ENCODE results near the gene PRICKLE4. TPM values are rescaled to one million over a fixed set of nuclear protein-coding genes. Genes with fewer than 3 reads are reported as not detected.
A peak's percentile ranks its signal among the peaks of the same experiment; 100 is the strongest.

Gene PRICKLE4
- polyA plus RNA-seq, 1 experiment = not detected

- TF ChIP-seq, protein P1, sequence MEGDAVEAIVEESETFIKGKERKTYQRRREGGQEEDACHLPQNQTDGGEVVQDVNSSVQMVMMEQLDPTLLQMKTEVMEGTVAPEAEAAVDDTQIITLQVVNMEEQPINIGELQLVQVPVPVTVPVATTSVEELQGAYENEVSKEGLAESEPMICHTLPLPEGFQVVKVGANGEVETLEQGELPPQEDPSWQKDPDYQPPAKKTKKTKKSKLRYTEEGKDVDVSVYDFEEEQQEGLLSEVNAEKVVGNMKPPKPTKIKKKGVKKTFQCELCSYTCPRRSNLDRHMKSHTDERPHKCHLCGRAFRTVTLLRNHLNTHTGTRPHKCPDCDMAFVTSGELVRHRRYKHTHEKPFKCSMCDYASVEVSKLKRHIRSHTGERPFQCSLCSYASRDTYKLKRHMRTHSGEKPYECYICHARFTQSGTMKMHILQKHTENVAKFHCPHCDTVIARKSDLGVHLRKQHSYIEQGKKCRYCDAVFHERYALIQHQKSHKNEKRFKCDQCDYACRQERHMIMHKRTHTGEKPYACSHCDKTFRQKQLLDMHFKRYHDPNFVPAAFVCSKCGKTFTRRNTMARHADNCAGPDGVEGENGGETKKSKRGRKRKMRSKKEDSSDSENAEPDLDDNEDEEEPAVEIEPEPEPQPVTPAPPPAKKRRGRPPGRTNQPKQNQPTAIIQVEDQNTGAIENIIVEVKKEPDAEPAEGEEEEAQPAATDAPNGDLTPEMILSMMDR (IDR thresholded peaks at IDR 0.05; ENCODE audit: low read depth, low read length) = no peak
- Histone ChIP-seq H3K4me3 (ENCODE audit: low read depth, low read length) (no peak overlapping the region), H3K27me3 (ENCODE audit: control insufficient read depth, insufficient read depth, low read length) (no peaks in the 10 kb centered on the region), H3K9me3 (ENCODE audit: control insufficient read depth, insufficient read depth, low read length) (no peaks in the 10 kb centered on the region), H3K27ac (ENCODE audit: low read depth, low read length) (no peak overlapping the region)
- no peak for DNase-seq (ENCODE audit: low read depth, low spot score)
- ChIA-PET CTCF (interaction anchor here (3.1 to 7.6 kb wide), 3 partner anchors 12 to 244 kb away, joined by 27 to 96 read pairs (median 75); partner anchors contain the start of gene TOMM6), POLR2A (no interaction called here)
Observed at GRCh38 chr6:41798901-41799558, 18.4 kb downstream of the PRICKLE4 start.

- DNase-seq (ENCODE audit: low read depth, low spot score) = no peak
- ChIA-PET CTCF (interaction anchor here (2.7 to 7.6 kb wide), 4 partner anchors 12 to 244 kb away, joined by 15 to 96 read pairs (median 51); partner anchors contain the start of genes BYSL, MED20 and TOMM6), POLR2A (no interaction called here)
- Histone ChIP-seq H3K27me3 (ENCODE audit: control insufficient read depth, insufficient read depth, low read length) (no peaks in the 10 kb centered on the region), H3K9me3 (ENCODE audit: control insufficient read depth, insufficient read depth, low read length) (no peaks in the 10 kb centered on the region), H3K4me3 (ENCODE audit: low read depth, low read length) (no peak overlapping the region), H3K27ac (ENCODE audit: low read depth, low read length) (no peak overlapping the region)
- TF ChIP-seq, protein P1 (IDR thresholded peaks at IDR 0.05; ENCODE audit: low read depth, low read length) = no peak
Observed at GRCh38 chr6:41799559-41799911, 19.0 kb downstream of the PRICKLE4 start.

- POLR2A ChIA-PET = interaction anchor here (0.7 kb wide), 2 partner anchors 13 to 249 kb away, joined by 4 to 11 read pairs; partner anchors contain the start of gene TAF8
- Histone ChIP-seq H3K9me3 (ENCODE audit: control insufficient read depth, insufficient read depth, low read length) (no peaks in the 10 kb centered on the region; the same call in 1 of the 2 replicates), H3K27me3 (ENCODE audit: control insufficient read depth, insufficient read depth, low read length) (no peaks in the 10 kb centered on the region), H3K27ac (ENCODE audit: low read depth, low read length) (no peak overlapping the region), H3K4me3 (ENCODE audit: low read depth, low read length) (no peak overlapping the region)
- TF ChIP-seq, protein P1 (IDR thresholded peaks at IDR 0.05; ENCODE audit: low read depth, low read length) = peak; percentile 81
- no peak for DNase-seq (ENCODE audit: low read depth, low spot score)
- CTCF ChIA-PET = interaction anchor here (0.5 to 7.6 kb wide), 26 partner anchors 12 to 730 kb away, joined by 3 to 96 read pairs (median 4); partner anchors contain the start of genes BYSL, MED20 and TOMM6
Observed at GRCh38 chr6:41801380-41801779, 20.8 kb downstream of the PRICKLE4 start.

DNA sequence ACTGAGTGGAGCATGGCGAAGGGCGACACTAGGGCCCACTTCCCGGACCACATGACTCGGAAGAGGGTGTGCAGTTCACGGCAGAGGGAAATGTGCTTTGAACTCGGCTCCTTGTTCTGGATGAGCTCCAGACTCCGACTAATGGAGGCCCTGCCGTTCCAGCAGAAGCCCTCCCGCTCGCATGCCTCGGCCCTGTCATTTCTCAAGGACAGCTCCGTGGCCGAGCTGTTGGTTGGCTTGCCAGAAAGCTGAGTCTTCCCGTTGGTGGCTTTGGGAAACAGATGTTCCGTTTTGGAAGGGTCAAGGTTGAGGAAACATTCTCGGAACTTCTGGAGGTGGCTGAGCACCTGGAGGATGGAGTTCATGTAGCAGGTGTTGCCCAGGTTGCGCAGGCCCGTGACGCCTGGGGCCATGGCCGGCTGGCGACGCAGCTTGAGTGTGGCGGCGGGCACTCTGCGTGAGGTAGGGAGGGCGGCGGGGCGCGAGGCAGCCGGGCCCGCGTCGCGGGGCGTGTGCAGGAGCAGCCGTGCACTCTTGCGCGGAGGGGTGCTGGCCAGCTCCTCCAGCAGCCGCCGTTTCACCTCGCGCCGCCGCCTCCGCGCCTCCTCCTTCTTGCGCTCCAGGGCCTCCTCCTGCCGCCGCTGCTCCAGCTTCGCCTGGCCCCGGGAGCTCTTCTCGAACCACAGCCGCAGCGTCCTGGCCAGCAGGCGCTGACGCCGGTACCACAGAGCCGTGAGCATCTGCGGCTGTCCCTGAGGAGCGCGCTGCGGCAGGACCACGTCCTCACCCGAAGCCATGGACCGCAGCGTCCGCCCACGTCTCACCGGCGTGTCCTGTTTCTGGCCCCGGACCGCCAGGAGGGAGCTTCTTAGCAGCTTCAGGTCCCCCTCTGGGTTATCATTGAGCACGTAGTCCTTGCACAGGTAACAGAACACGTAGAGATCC, 25.5 kb downstream of the PRICKLE4 start:
- Histone ChIP-seq H3K27ac (ENCODE audit: low read depth, low read length) (no peak overlapping the region), H3K4me3 (ENCODE audit: low read depth, low read length) (no peak overlapping the region), H3K9me3 (ENCODE audit: control insufficient read depth, insufficient read depth, low read length) (no peaks in the 10 kb centered on the region; the same call in 1 of the 2 replicates), H3K27me3 (ENCODE audit: control insufficient read depth, insufficient read depth, low read length) (no peaks in the 10 kb centered on the region)
- CTCF ChIA-PET = interaction anchor here (1.6 kb wide), 1 partner anchor 238 kb away, joined by 10 read pairs; no protein-coding TSS in a partner anchor
- POLR2A ChIA-PET = interaction anchor here (0.6 kb wide), 1 partner anchor 41 kb away, joined by 3 read pairs; no protein-coding TSS in a partner anchor
- TF ChIP-seq, protein P1 (IDR thresholded peaks at IDR 0.05; ENCODE audit: low read depth, low read length) = no peak
- no peak for DNase-seq (ENCODE audit: low read depth, low spot score)
